ENCODE data around the gene GREB1.

GREB1 gene

DNA sequence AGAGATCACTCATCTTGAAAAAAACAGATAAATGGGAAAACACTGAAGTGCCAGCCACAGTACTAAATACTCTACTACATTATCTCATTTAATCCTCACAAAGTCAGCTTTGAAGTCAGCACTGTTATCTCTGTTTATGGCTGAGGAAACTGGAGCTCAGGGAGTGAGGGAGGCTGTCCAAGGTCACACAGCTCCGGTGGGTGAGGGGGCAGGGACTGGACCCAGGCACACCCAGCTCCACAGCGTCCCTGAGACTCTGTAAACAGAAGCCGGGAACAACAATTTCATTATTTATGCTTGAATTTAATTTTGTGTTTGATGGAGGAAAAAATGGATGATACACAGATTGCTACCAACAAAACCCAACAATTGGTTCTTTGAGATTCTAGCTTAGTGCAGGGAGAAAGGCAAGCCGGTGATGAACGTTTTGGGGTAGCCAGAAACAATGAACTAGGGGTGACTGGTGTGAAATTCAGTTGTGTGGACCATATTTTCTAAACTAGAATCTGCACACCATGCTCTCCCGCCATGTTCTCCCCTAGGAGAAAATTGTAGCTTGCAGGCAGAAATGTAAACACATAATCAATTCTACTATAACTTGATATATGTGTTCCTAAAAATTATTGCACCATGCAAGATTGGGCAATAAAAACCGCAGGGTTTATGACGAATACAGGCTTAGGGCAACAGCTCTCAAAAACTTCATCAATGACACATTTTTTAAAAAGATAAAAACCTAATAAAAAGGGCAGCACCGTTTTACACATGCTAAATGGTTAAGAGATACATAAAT lies at the start of gene GREB1:
Gene GREB1, plus strand, starts transcription at position 768 of the 793 bp plus-strand sequence. CDS start 22,570 bp downstream, outside the sequence.
- DNase-seq, result no peak

- DNase-seq, result no peak
Observed at GRCh38 chr2:11488809-11489208, 45.0 kb upstream of the GREB1 start.

DNA sequence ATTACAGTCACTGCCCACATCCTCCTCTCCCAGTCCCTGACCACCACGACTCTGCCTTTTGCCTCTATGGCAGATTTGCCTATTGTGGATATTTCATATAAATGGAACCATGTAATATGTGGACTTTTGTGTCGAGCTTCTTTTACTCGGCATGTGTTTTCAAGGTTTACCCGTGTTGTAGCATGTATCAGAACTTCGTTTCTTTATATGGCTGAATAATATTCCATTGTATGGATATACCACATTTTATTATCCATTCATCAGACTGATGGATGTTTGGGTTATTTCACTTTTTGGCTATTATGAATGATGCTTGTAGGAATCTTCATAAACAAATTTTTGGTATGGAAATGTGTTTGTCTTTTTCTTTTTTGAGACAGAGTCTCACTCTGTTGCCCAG lies 43.7 kb upstream of the GREB1 start:
- no peak for DNase-seq

DNA sequence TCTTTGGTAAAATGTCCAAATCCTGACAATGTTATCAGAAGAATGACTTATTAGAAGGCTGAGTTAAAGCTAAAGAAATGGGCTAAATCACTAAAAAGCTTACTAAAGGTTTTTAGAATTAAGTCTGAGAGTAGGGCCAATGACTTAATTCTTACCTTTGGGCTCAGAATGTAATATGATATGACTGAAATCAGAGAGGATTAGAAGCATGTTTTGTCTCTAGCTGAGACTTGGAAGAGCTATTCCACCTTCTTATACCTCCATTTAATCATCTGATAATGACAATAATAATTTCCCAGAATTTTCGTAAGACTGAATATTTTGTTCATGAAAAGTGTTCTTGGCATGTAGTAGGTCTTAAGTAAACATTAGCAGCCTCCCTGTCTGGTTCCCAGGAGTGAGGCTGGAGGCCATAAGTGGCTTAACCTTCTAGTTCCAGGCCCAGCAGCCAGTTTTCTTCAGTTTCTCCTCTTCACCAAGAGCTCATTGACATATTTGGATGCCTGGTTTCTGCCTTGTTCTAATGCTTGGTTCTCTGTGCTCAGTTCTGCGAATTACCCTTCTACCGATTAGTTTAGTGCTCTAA lies 42.4 kb upstream of the GREB1 start:
- DNase-seq, result no peak

DNA sequence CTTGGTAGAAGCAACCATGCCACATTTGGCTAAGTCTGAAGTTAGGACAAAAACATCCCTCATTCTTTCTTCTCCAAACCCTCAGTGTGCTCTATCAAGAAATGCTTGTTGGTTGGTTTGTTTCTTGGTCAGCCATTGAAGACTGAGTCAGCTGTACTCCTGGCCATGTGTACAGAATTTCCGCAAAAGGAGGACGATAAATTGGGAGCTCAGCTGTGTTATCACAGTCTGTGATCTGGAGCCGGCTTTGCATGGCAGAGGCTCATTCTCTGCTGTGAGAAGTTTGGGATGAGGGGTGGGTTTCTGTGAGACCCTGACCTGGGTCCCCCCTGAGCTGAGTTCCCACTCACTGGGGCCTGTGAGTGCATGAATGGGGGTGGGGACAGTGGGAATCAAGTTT lies 41.6 kb upstream of the GREB1 start:
- no peak for DNase-seq

- DNase-seq, result no peak
Observed at GRCh38 chr2:11492720-11493119, 41.1 kb upstream of the GREB1 start.

DNA sequence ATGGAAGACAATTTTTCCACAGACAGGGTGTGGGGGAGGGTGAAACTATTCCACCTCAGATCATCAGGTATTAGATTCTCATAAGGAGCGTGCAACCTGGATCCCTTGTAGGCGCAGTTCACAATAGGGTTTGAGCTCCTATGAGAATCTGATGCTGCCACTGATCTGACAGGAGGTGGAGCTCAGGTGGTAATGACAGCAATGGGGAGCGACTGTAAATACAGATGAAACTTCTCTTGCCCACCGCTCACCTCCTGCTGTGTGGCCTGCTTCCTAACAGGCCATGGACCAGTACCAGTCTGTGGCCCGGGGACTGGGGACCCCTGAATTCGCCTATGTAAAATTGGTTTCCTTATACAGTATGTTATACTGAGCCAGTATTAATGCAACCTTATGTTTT lies 40.6 kb upstream of the GREB1 start:
- DNase-seq, result no peak

- no peak for DNase-seq
Observed at GRCh38 chr2:11494310-11494709, 39.5 kb upstream of the GREB1 start.

GRCh38 chr2:11495844-11496681 lies 37.8 kb upstream of the GREB1 start:
- no peak for DNase-seq

GRCh38 chr2:11498543-11499034 lies 35.3 kb upstream of the GREB1 start:
- DNase-seq, result no peak

- no peak for DNase-seq
Observed at GRCh38 chr2:11499081-11499743, 34.6 kb upstream of the GREB1 start.

GRCh38 chr2:11500702-11501303 lies 33.0 kb upstream of the GREB1 start:
- no peak for DNase-seq

GRCh38 chr2:11502740-11503292 lies 31.0 kb upstream of the GREB1 start:
- DNase-seq, result no peak

DNA sequence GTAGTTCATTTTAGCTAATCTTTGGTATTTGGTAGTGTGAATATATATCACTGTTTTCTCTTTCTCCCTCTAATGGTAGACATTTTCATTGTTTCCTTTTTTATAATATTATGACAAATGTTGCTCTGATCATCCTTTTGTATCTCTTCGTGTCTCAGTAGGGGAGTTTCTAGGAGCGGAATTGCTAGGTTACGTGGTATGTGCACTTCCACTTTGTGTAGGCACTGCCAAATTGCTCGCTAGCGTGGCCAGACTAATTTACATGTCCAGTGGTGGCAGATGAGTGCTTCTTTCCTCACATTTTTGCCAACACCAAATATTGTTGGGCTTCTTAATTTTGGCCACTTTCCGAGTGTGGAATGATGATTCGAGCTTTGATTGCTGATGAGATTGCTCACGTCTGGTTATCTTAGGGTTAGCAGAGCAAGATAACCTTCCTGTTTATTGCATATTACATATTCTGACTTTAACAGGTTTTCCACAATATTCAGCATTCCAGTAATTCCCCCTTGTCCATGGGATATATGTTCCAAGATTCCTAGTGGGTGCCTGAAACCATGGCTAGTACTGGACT lies 30.4 kb upstream of the GREB1 start:
- DNase-seq, result no peak

GRCh38 chr2:11505652-11506610 lies 27.9 kb upstream of the GREB1 start:
- no peak for DNase-seq

- no peak for DNase-seq
Observed at GRCh38 chr2:11506611-11506969, 27.3 kb upstream of the GREB1 start.

- DNase-seq, result no peak
Observed at GRCh38 chr2:11507517-11507916, 26.3 kb upstream of the GREB1 start.

GRCh38 chr2:11508279-11508678 lies 25.6 kb upstream of the GREB1 start:
- no peak for DNase-seq

GRCh38 chr2:11509657-11510360 lies 24.0 kb upstream of the GREB1 start:
- no peak for DNase-seq

DNA sequence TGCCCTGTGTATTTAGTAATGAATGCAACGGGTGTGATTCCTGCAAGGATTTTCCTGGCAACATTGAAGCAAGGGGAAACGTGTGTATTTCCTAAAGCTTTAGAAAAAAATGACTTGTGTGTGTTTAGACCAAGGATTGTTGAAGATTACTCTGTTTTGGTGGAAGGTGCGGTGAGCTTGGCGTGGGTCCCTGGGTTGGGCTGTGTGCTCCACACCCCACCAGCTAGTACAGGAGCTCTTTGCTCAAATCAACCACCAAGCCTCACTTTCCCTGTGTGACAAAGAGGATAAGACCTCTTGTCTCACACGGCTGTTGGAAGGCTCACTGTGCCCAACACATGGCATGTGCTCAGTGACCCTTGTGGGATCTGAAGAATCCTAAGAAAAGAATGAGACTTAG lies 21.4 kb upstream of the GREB1 start:
- no peak for DNase-seq

Measured in activated T-cell treated with anti-CD3 and anti-CD28 coated beads, Interleukin-2, amount 50 U/mL, for 1 hour (primary cell).